GM19099 (cell line): ENCODE results near the gene DLGAP4.

Experiments used
- POLR2A ChIP-seq: IDR thresholded peaks from 3 replicates; pipeline ENCODE4 v1.6.1; 2011; ENCODE audit warnings: low read depth; ENCODE audit not compliant: insufficient read length; ENCODE audit errors: extremely low read depth

Gene DLGAP4

GRCh38 chr20:36310215-36310981 lies 4.3 kb downstream of the DLGAP4 start:
- no peak for TF ChIP-seq POLR2A

GRCh38 chr20:36311141-36311853 lies 5.2 kb downstream of the DLGAP4 start:
- TF ChIP-seq POLR2A = no peak

- TF ChIP-seq POLR2A = no peak
Measured at GRCh38 chr20:36311854-36312723, 6.0 kb downstream of the DLGAP4 start.

DNA sequence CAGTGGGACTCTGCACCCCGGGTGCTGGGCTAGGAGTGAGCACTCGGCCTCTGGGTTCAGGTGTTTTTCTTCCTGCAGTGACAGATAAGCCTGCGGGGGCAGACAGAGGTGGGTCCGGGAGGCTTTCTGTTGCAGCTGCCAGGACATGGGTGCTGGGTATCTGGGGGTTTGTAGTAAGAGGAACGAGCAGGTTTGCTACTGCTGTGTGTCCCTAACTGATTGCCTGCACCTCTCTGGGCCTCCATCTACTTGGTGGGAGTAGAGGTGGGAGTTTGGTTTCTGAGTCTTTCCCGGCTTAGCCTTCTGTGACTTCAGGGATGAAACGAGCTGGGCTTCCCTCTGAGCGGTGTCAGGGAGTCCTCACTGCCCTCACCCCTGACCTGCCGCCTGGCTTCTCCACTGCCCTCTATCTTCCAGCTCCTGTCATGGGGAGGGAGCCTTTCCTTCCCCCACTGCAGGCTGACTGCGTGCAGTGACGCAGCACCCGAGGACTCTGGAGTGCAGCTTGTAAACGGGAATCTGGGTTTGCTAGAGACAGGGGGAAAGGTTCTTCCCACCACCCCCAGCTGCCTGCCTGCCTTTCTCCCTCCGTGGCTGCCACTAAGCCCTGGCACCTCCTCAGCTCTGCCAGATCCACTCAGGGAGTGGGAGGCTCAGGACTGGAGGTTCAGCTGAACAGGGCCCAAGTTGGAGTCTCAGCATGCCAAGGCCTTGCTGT lies 6.7 kb downstream of the DLGAP4 start:
- no peak for TF ChIP-seq POLR2A

DNA sequence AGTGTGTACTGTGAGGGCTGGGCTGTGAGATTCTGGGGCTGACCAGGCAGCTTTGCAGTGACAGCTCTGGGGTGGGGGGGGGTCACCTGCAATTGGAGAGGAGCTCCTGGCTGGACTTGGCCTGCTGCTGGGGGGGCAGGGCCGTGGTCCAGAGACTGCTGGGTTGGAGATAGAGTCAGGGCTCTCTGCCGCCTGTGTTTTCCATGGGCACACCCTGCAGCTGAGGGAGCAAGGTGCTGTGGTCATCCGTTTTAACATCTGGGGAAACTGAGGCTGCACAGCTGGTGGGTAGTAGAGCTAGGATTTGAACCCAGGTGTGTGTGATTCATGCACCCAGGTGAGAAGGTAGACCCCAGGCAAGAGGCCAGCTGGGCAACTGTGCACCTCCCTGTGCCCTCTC lies 7.3 kb downstream of the DLGAP4 start:
- TF ChIP-seq POLR2A = no peak

DNA sequence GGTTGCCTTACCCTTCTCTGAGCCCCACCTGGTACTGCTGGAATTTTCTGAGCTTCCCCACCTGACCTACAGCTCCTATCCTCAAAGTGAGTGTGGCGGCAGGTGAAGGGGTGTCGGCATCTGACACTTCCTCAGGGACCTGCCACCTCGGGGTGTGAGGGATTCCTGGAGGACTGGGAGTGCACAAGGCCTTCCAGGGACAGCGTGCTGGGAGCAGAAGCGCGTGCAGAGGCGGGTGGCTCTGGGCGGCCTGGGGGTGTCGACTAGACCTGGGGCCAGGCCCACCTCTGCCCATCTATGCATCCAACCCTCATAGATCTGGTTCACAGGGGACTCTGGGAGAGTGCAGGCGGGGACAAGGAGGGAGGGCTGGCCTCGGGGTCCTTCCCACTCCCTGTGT lies 7.8 kb downstream of the DLGAP4 start:
- no peak for TF ChIP-seq POLR2A

- no peak for TF ChIP-seq POLR2A
Measured at GRCh38 chr20:36314734-36315544, 8.8 kb downstream of the DLGAP4 start.

GRCh38 chr20:36315545-36316351 lies 9.6 kb downstream of the DLGAP4 start:
- TF ChIP-seq POLR2A = no peak

DNA sequence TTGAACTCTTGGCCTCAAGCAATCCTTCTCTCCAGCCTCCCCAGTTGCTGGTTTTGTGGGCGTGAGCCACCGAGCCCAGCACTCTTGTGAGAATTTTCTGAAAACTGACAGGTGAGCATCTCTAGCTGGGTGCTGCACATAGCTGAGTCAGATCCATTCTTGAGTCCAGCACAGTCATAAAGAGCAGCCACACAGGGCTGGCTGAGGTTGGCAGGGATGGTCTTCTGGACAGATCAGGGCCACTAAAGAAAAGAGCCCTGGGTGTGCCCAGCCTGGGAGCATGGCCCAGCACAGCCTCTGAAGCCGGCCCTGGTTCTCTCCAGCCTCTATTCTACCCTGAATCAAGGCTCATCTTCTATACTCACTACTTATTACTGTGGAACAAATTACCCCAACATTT lies 11.5 kb downstream of the DLGAP4 start:
- TF ChIP-seq POLR2A = no peak

DNA sequence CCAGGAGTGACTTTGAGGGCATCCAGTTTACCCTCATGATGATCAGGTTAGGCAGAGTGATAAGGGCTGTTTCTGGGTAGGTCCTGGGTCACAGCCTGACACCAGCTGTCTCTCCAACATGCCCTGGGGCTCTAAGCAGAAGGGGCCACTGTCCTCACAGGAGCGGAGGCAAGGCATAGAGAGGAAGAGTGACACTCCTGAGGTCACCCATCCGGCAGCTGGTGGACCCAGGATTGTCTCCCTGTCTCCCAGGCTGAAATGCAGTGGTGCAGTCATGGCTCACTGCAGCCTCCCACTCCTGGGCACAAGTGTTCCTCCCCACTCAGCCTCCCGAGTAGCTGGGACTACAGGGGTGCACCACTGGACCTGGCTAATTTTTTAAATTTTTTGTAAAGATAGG lies 12.0 kb downstream of the DLGAP4 start:
- no peak for TF ChIP-seq POLR2A

GRCh38 chr20:36319356-36320260 lies 13.5 kb downstream of the DLGAP4 start:
- no peak for TF ChIP-seq POLR2A

- no peak for TF ChIP-seq POLR2A
Measured at GRCh38 chr20:36320261-36320897, 14.2 kb downstream of the DLGAP4 start.
